ENCODE data around the gene INPP4B.

The INPP4B gene

GRCh38 chr4:142104041-142104440 is 742.1 kb downstream of the INPP4B start:
- Histone ChIP-seq H3K27ac (no peak overlapping the region), H3K4me2 (ENCODE audit: low read length) (no peak overlapping the region), H3K4me3 (ENCODE audit: low read depth, low read length) (no peak overlapping the region), H3K27me3 (ENCODE audit: control insufficient read depth, insufficient read depth, low read length) (no peaks in the 10 kb centered on the region), H3K79me2 (no peaks in the 10 kb centered on the region), H3K9me3 (ENCODE audit: control insufficient read depth, low read length) (no peaks in the 10 kb centered on the region), H2AFZ (no peak overlapping the region), H3K4me1 (no peaks in the 10 kb centered on the region), H3K36me3 (ENCODE audit: control insufficient read depth, insufficient read depth, low read length) (no peaks in the 10 kb centered on the region), H3K9ac (no peak overlapping the region)
- no peak for TF ChIP-seq CTCF (IDR thresholded peaks at IDR 0.05)

GRCh38 chr4:142101401-142101800 is 744.7 kb downstream of the INPP4B start:
- H3K9ac ChIP-seq, result no peak overlapping the region
- H3K36me3 ChIP-seq (ENCODE audit: control insufficient read depth, insufficient read depth, low read length), result no peaks in the 10 kb centered on the region
- H2AFZ ChIP-seq, result no peak overlapping the region
- no peak overlapping the region for H3K4me3 ChIP-seq (ENCODE audit: low read depth, low read length)
- H3K27me3 ChIP-seq (ENCODE audit: control insufficient read depth, insufficient read depth, low read length), result no peaks in the 10 kb centered on the region
- no peak for TF ChIP-seq CTCF (IDR thresholded peaks at IDR 0.05)
- H3K9me3 ChIP-seq (ENCODE audit: control insufficient read depth, low read length), result no peaks in the 10 kb centered on the region
- no peaks in the 10 kb centered on the region for H3K79me2 ChIP-seq
- no peaks in the 10 kb centered on the region for H3K4me1 ChIP-seq
- no peak overlapping the region for H3K4me2 ChIP-seq (ENCODE audit: low read length)
- H3K27ac ChIP-seq, result no peak overlapping the region

GRCh38 chr4:142100941-142101340 is 745.2 kb downstream of the INPP4B start:
- Histone ChIP-seq H3K27ac (no peak overlapping the region), H3K4me1 (no peaks in the 10 kb centered on the region), H3K4me3 (ENCODE audit: low read depth, low read length) (no peak overlapping the region), H3K9ac (no peak overlapping the region), H3K79me2 (no peaks in the 10 kb centered on the region), H3K4me2 (ENCODE audit: low read length) (no peak overlapping the region), H2AFZ (no peak overlapping the region), H3K9me3 (ENCODE audit: control insufficient read depth, low read length) (no peaks in the 10 kb centered on the region), H3K36me3 (ENCODE audit: control insufficient read depth, insufficient read depth, low read length) (no peaks in the 10 kb centered on the region), H3K27me3 (ENCODE audit: control insufficient read depth, insufficient read depth, low read length) (no peaks in the 10 kb centered on the region)
- no peak for TF ChIP-seq CTCF (IDR thresholded peaks at IDR 0.05)

- Histone ChIP-seq H3K4me2 (ENCODE audit: low read length) (no peak overlapping the region), H3K36me3 (ENCODE audit: control insufficient read depth, insufficient read depth, low read length) (no peaks in the 10 kb centered on the region), H2AFZ (no peak overlapping the region), H3K27me3 (ENCODE audit: control insufficient read depth, insufficient read depth, low read length) (no peaks in the 10 kb centered on the region), H3K4me1 (no peaks in the 10 kb centered on the region), H3K4me3 (ENCODE audit: low read depth, low read length) (no peak overlapping the region), H3K9me3 (ENCODE audit: control insufficient read depth, low read length) (no peaks in the 10 kb centered on the region), H3K79me2 (no peaks in the 10 kb centered on the region), H3K9ac (no peak overlapping the region), H3K27ac (no peak overlapping the region)
- TF ChIP-seq CTCF (IDR thresholded peaks at IDR 0.05), result no peak
Observed at GRCh38 chr4:142098900-142099545, 747.1 kb downstream of the INPP4B start.

GRCh38 chr4:142098380-142098779 is 747.7 kb downstream of the INPP4B start:
- no peak overlapping the region for H2AFZ ChIP-seq
- no peak overlapping the region for H3K4me2 ChIP-seq (ENCODE audit: low read length)
- no peaks in the 10 kb centered on the region for H3K9me3 ChIP-seq (ENCODE audit: control insufficient read depth, low read length)
- no peak overlapping the region for H3K27ac ChIP-seq
- no peak for TF ChIP-seq CTCF (IDR thresholded peaks at IDR 0.05)
- no peak overlapping the region for H3K9ac ChIP-seq
- H3K36me3 ChIP-seq (ENCODE audit: control insufficient read depth, insufficient read depth, low read length), result no peaks in the 10 kb centered on the region
- no peaks in the 10 kb centered on the region for H3K27me3 ChIP-seq (ENCODE audit: control insufficient read depth, insufficient read depth, low read length)
- no peaks in the 10 kb centered on the region for H3K4me1 ChIP-seq
- H3K4me3 ChIP-seq (ENCODE audit: low read depth, low read length), result no peak overlapping the region
- H3K79me2 ChIP-seq, result no peaks in the 10 kb centered on the region

All from parathyroid adenoma (tissue), 2 donors.